H1 (cell line): ENCODE results near the gene CD226. TPM values are rescaled to one million over a fixed set of nuclear protein-coding genes. Genes with fewer than 3 reads are reported as not detected.

Experiments used
- ASH2L ChIP-seq: fragments of 200-600, 300-600 bp; sonication (generic); IDR thresholded peaks from one replicate; pipeline ENCODE4 v1.7.1; 2017; ENCODE audit warnings: low read length
- CHD7 ChIP-seq: fragments of 300-600 bp; sonication (generic); IDR thresholded peaks from 2 replicates; pipeline ENCODE4 v1.7.1; 2012; ENCODE audit warnings: low read length, moderate library complexity, mild to moderate bottlenecking, inconsistent platforms; ENCODE audit not compliant: insufficient replicate concordance
- EGR1 ChIP-seq: IDR thresholded peaks from 2 replicates; pipeline ENCODE4 v1.6.1; 2011; ENCODE audit warnings: low read depth, low read length, borderline replicate concordance
- FOSL1 ChIP-seq: IDR thresholded peaks from 2 replicates; pipeline ENCODE4 v1.6.1; 2011; ENCODE audit warnings: mild to moderate bottlenecking, low read depth, low read length, moderate library complexity; ENCODE audit not compliant: insufficient read depth
- KDM1A ChIP-seq: fragments of 200-600, 300-600 bp; sonication (generic); IDR thresholded peaks from 2 replicates; pipeline ENCODE4 v1.7.1; 2016; ENCODE audit warnings: mild to moderate bottlenecking, low read length, borderline replicate concordance
- KDM4A ChIP-seq: IDR thresholded peaks from one replicate; pipeline ENCODE4 v1.7.1; 2012; ENCODE audit warnings: low read depth, mild to moderate bottlenecking, moderate library complexity, low read length, inconsistent platforms; ENCODE audit not compliant: severe bottlenecking
- SIN3A ChIP-seq, 2 experiments: IDR thresholded peaks in 1 of 2; conservative IDR thresholded peaks in 1 of 2; 2 replicates each; pipeline ENCODE4 v1.6.1; 2011 to 2012; ENCODE audit warnings: low read length in 2 of 2, improper control_type of control experiment in 1 of 2, low read depth in 1 of 2, mild to moderate bottlenecking in 1 of 2
- SIRT6 ChIP-seq: IDR thresholded peaks from one replicate; pipeline ENCODE4 v1.7.1; 2012; ENCODE audit warnings: low read length, inconsistent platforms
- SP4 ChIP-seq: IDR thresholded peaks from 2 replicates; pipeline ENCODE4 v1.6.1; 2012; ENCODE audit warnings: low read length, inconsistent platforms
- TAF7 ChIP-seq: optimal IDR thresholded peaks from 2 replicates; pipeline ENCODE3; 2011; ENCODE audit warnings: low read depth, mild to moderate bottlenecking, inconsistent platforms, low read length, moderate library complexity, borderline replicate concordance
- TEAD4 ChIP-seq: IDR thresholded peaks from 2 replicates; pipeline ENCODE4 v1.6.1; 2012; ENCODE audit warnings: low read depth, low read length, inconsistent platforms, mixed read lengths
- ZNF274 ChIP-seq: IDR thresholded peaks from 2 replicates; pipeline ENCODE4 v1.7.0; 2012; ENCODE audit warnings: low read length, borderline replicate concordance; ENCODE audit errors: extremely low read depth
- polyA plus RNA-seq, 7 experiments: library from polyadenylated mRNA; depleted of rRNA in 3 of 7; stranded (reverse) in 5 of 7; unstranded in 2 of 7; fragments of >200 nt in 5 of 7; fragments of 200-250 nt in 2 of 7; gene quantifications; 1 replicate in 5 of 7; 2 replicates in 1 of 7; 4 replicates in 1 of 7; pipeline versions ENCODE4 v1.2.1 to v1.2.3, GENCODE V29; 2011 to 2013; ENCODE audit warnings: missing spikeins in 2 of 7, mixed read lengths in 2 of 7
- total RNA-seq: library from RNA; stranded (reverse); fragmentation: NEBNext Ultra II Directional; extraction: Animal tissue kit (Norgen Biotek cat#: 25700); gene quantifications from 2 replicates; pipeline ENCODE4 v1.2.1, GENCODE V29; 2021

CD226 gene
- total and polyA plus RNA-seq, 2 of the 8 experiments (the other 6 are each of a cell fraction or from before 2014, with no cell fraction given): not detected

- TF ChIP-seq CHD7: no peak
- no peak for TF ChIP-seq ASH2L
- TF ChIP-seq TEAD4: no peak
- TF ChIP-seq SIRT6: no peak
- no peak for TF ChIP-seq TAF7
- no peak for TF ChIP-seq SIN3A (conservative IDR thresholded peaks at IDR 0.05 in 1 of 2, IDR thresholded peaks at IDR 0.05 in 1 of 2; ENCODE audit: low read depth in 1 of 2, low read length in 2 of 2)
- no peak for TF ChIP-seq SP4
- no peak for TF ChIP-seq EGR1
- no peak for TF ChIP-seq KDM1A
- no peak for TF ChIP-seq KDM4A
- no peak for TF ChIP-seq ZNF274
- TF ChIP-seq FOSL1: no peak
Measured at GRCh38 chr18:69944436-69944835, 3.2 kb downstream of the CD226 start (continued).
